H9 (cell line): ENCODE measurements around the gene FBXO48. TPM values are rescaled to one million over a fixed set of nuclear protein-coding genes. Genes with fewer than 3 reads are reported as not detected.

ENCODE experiments used
- DNase-seq: peaks from one replicate; pipeline ENCODE4 v3.0.0-alpha.2; 2017
- H2AFZ ChIP-seq: one replicate; pipeline ENCODE4 v1.6.1; 2013; ENCODE audit warnings: mild to moderate bottlenecking, low read length, control low read depth, moderate library complexity
- H2AK5ac ChIP-seq: 2 replicates; pipeline ENCODE4 v1.6.1; 2013; ENCODE audit warnings: low read length, control low read depth, mixed read lengths; ENCODE audit not compliant: insufficient read length
- H2BK120ac ChIP-seq: one replicate; pipeline ENCODE4 v1.6.1; 2013; ENCODE audit warnings: low read depth, mild to moderate bottlenecking, low read length, control low read depth, inconsistent platforms; ENCODE audit not compliant: poor library complexity, severe bottlenecking
- H2BK12ac ChIP-seq: 2 replicates; pipeline ENCODE4 v1.6.1; 2013; ENCODE audit warnings: low read length, control low read depth, mixed read lengths, low read depth; ENCODE audit not compliant: insufficient read length
- H2BK15ac ChIP-seq: 2 replicates; pipeline ENCODE4 v1.6.1; 2013; ENCODE audit warnings: low read depth, low read length, control low read depth
- H2BK20ac ChIP-seq: one replicate; pipeline ENCODE4 v1.6.1; 2013; ENCODE audit warnings: low read depth, mild to moderate bottlenecking, low read length, control low read depth, inconsistent platforms; ENCODE audit not compliant: poor library complexity, severe bottlenecking
- H2BK5ac ChIP-seq: 2 replicates; pipeline ENCODE4 v1.6.1; 2013; ENCODE audit warnings: low read length, control low read depth, mixed read lengths; ENCODE audit not compliant: insufficient read length
- H3K14ac ChIP-seq: 2 replicates; pipeline ENCODE4 v1.6.1; 2013; ENCODE audit warnings: low read length, control low read depth; ENCODE audit not compliant: insufficient read depth
- H3K18ac ChIP-seq: 2 replicates; pipeline ENCODE4 v1.6.1; 2013; ENCODE audit warnings: low read depth, mild to moderate bottlenecking, mixed read lengths, low read length, control low read depth; ENCODE audit not compliant: insufficient read length
- H3K23ac ChIP-seq: 2 replicates; pipeline ENCODE4 v1.6.1; 2013; ENCODE audit warnings: low read length, control low read depth, mixed read lengths, low read depth; ENCODE audit not compliant: insufficient read length
- H3K23me2 ChIP-seq: 2 replicates; pipeline ENCODE4 v1.6.1; 2013; ENCODE audit warnings: low read depth, mild to moderate bottlenecking, mixed read lengths, low read length, control low read depth; ENCODE audit not compliant: insufficient read length, poor library complexity, severe bottlenecking
- H3K27ac ChIP-seq: 2 replicates; pipeline ENCODE4 v1.5.1; 2013; ENCODE audit warnings: low read length, control low read depth, mixed read lengths, low read depth; ENCODE audit not compliant: insufficient read length
- H3K27me3 ChIP-seq: 2 replicates; pipeline ENCODE4 v1.6.1; 2013; ENCODE audit warnings: low read length, control low read depth, inconsistent platforms; ENCODE audit not compliant: insufficient read depth
- H3K4ac ChIP-seq: 2 replicates; pipeline ENCODE4 v1.6.1; 2013; ENCODE audit warnings: low read depth, mild to moderate bottlenecking, control low read depth, inconsistent platforms, low read length, moderate library complexity
- H3K4me1 ChIP-seq: 2 replicates; pipeline ENCODE4 v1.6.1; 2013; ENCODE audit warnings: low read length, control low read depth, inconsistent platforms; ENCODE audit not compliant: insufficient read depth
- H3K4me2 ChIP-seq: 2 replicates; pipeline ENCODE4 v1.6.1; 2013; ENCODE audit warnings: low read length, control low read depth, mixed read lengths; ENCODE audit not compliant: insufficient read length, insufficient read depth
- H3K56ac ChIP-seq: 2 replicates; pipeline ENCODE4 v1.6.1; 2013; ENCODE audit warnings: low read depth, mild to moderate bottlenecking, mixed read lengths, low read length, control low read depth; ENCODE audit not compliant: insufficient read length
- H3K79me1 ChIP-seq: 2 replicates; pipeline ENCODE4 v1.6.1; 2013; ENCODE audit warnings: low read depth, mild to moderate bottlenecking, moderate library complexity, low read length, control low read depth, inconsistent platforms; ENCODE audit not compliant: insufficient read depth, poor library complexity, severe bottlenecking
- H3K79me2 ChIP-seq: 2 replicates; pipeline ENCODE4 v1.6.1; 2013; ENCODE audit warnings: low read length, control low read depth, inconsistent platforms; ENCODE audit not compliant: insufficient read depth
- H3K9ac ChIP-seq: 2 replicates; pipeline ENCODE4 v1.6.1; 2013; ENCODE audit warnings: low read length, control low read depth, mixed read lengths; ENCODE audit not compliant: insufficient read length; ENCODE audit errors: extremely low read depth
- H3K9me3 ChIP-seq: one replicate; pipeline ENCODE4 v1.6.1; 2013; ENCODE audit warnings: low read depth, low read length, inconsistent platforms; ENCODE audit not compliant: control insufficient read depth
- H3T11ph ChIP-seq: one replicate; pipeline ENCODE4 v1.6.1; 2013; ENCODE audit warnings: mild to moderate bottlenecking, low read length, control low read depth, inconsistent platforms
- H4K20me1 ChIP-seq: one replicate; pipeline ENCODE4 v1.6.1; 2013; ENCODE audit not compliant: control insufficient read depth, insufficient read length, insufficient read depth
- H4K5ac ChIP-seq: 2 replicates; pipeline ENCODE4 v1.6.1; 2013; ENCODE audit warnings: low read depth, mild to moderate bottlenecking, mixed read lengths, low read length, control low read depth; ENCODE audit not compliant: insufficient read length
- H4K8ac ChIP-seq: replicated peaks from 2 replicates; pipeline ENCODE4 v1.6.1; 2013; ENCODE audit warnings: low read length, control low read depth, mixed read lengths, low read depth; ENCODE audit not compliant: insufficient read length
- H4K91ac ChIP-seq: 2 replicates; pipeline ENCODE4 v1.6.1; 2013; ENCODE audit warnings: low read depth, mild to moderate bottlenecking, moderate library complexity, mixed read lengths, low read length, control low read depth; ENCODE audit not compliant: insufficient read length
- H3K27ac Mint-ChIP-seq, 3 experiments: 2 replicates in 2 of 3; 3 replicates in 1 of 3; pipeline ENCODE4 v1.8.0; 2020 to 2021; ENCODE audit warnings: mixed read lengths in 3 of 3, mild to moderate bottlenecking in 1 of 3, moderate library complexity in 1 of 3
- H3K27me3 Mint-ChIP-seq: 2 replicates; pipeline ENCODE4 v1.8.0; 2021; ENCODE audit warnings: low read depth, mild to moderate bottlenecking, moderate library complexity, mixed read lengths
- H3K36me3 Mint-ChIP-seq, 3 experiments: 2 replicates in 2 of 3; 3 replicates in 1 of 3; pipeline ENCODE4 v1.8.0; 2020 to 2021; ENCODE audit warnings: low read depth in 3 of 3, mixed read lengths in 3 of 3; ENCODE audit not compliant: insufficient read depth in 1 of 3
- H3K4me1 Mint-ChIP-seq, 2 experiments: 2 replicates each; pipeline ENCODE4 v1.8.0; 2020; ENCODE audit warnings: mixed read lengths in 2 of 2
- H3K4me3 Mint-ChIP-seq, 2 experiments: 2 replicates in 1 of 2; 3 replicates in 1 of 2; pipeline ENCODE4 v1.8.0; 2020 to 2021; ENCODE audit warnings: mild to moderate bottlenecking in 2 of 2, mixed read lengths in 2 of 2, moderate library complexity in 1 of 2
- H3K9me3 Mint-ChIP-seq, 2 experiments: 2 replicates in 1 of 2; 3 replicates in 1 of 2; pipeline ENCODE4 v1.8.0; 2020; ENCODE audit warnings: mild to moderate bottlenecking in 2 of 2, mixed read lengths in 2 of 2, moderate library complexity in 1 of 2
- WGBS: extraction: QIAGEN DNeasy Blood & Tissue Kit; methylation state at CpG from one replicate; pipeline ENCODE4 v1.1.7; 2013; ENCODE audit warnings: missing lambda C conversion rate, low lambda C conversion rate, mixed read lengths; ENCODE audit not compliant: insufficient read length; ENCODE audit errors: extremely low coverage; 5-methylcytosine and 5-hydroxymethylcytosine counted together
- total RNA-seq: library from RNA; stranded (reverse); gene quantifications from 2 replicates; pipeline ENCODE4 v1.2.1, GENCODE V29; 2021
- TF ChIP-seq, protein P1 (sequence below): fragments of 200-600 bp; sonication (generic); conservative IDR thresholded peaks from 3 replicates; pipeline ENCODE4 v1.8.0; 2021; ENCODE audit warnings: antibody characterized with exemption, mild to moderate bottlenecking

Gene FBXO48
- total RNA-seq, 1 experiment from 2014 or later: 1.4 TPM

DNA sequence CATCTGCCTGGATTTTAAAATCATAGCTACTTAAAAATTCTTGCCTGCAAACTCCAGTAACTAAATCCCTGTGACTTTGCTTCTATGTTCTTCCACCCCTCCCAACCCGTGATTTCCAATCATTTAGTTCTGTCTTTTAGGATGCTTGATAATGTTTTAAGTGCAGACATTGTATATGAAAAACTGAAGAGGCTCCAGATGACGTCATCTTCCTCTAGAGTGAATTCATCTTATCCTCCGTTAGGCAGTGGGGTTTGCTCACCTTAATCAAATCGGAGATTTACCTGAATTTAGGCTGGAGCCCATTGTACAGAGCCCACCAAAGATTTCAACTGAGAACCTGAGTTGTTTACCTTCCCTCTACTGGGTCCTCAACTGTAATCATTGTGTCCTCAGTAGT, 10.9 kb downstream of the FBXO48 start:
- no peak overlapping the region for H2BK20ac ChIP-seq
- H2BK120ac ChIP-seq: no peak overlapping the region
- no peak overlapping the region for H2BK15ac ChIP-seq
- no peak overlapping the region for H2BK12ac ChIP-seq
- Mint-ChIP-seq H3K4me3 (no peak overlapping the region), H3K4me1 (no peaks in the 10 kb centered on the region), H3K9me3 (no peaks in the 10 kb centered on the region), H3K27ac (no peak overlapping the region), H3K36me3 (no peaks in the 10 kb centered on the region), H3K27me3 (no peaks in the 10 kb centered on the region)
- TF ChIP-seq, protein P1, sequence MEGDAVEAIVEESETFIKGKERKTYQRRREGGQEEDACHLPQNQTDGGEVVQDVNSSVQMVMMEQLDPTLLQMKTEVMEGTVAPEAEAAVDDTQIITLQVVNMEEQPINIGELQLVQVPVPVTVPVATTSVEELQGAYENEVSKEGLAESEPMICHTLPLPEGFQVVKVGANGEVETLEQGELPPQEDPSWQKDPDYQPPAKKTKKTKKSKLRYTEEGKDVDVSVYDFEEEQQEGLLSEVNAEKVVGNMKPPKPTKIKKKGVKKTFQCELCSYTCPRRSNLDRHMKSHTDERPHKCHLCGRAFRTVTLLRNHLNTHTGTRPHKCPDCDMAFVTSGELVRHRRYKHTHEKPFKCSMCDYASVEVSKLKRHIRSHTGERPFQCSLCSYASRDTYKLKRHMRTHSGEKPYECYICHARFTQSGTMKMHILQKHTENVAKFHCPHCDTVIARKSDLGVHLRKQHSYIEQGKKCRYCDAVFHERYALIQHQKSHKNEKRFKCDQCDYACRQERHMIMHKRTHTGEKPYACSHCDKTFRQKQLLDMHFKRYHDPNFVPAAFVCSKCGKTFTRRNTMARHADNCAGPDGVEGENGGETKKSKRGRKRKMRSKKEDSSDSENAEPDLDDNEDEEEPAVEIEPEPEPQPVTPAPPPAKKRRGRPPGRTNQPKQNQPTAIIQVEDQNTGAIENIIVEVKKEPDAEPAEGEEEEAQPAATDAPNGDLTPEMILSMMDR: no peak
- no peaks in the 10 kb centered on the region for H3K79me2 ChIP-seq
- H3K27me3 ChIP-seq: no peaks in the 10 kb centered on the region
- H3K27ac ChIP-seq: no peak overlapping the region
- H2BK5ac ChIP-seq: no peak overlapping the region
- no peak overlapping the region for H3K4ac ChIP-seq
- no peaks in the 10 kb centered on the region for H3K4me1 ChIP-seq
- H3K18ac ChIP-seq: no peak overlapping the region
- WGBS: no CpG with 5 or more reads among the region's 4 CpGs
- no peaks in the 10 kb centered on the region for H3K9me3 ChIP-seq
- no peaks in the 10 kb centered on the region for H4K20me1 ChIP-seq
- no peak overlapping the region for H3K14ac ChIP-seq
- DNase-seq: no peak
- no peak overlapping the region for H3T11ph ChIP-seq
- no peak overlapping the region for H3K56ac ChIP-seq
- H2AFZ ChIP-seq: no peak overlapping the region
- no peak overlapping the region for H4K5ac ChIP-seq
- no peak overlapping the region for H3K4me2 ChIP-seq
- no peaks in the 10 kb centered on the region for H3K23me2 ChIP-seq
- H3K79me1 ChIP-seq: no peaks in the 10 kb centered on the region
- no peak overlapping the region for H3K9ac ChIP-seq
- no peak overlapping the region for H3K23ac ChIP-seq
- H2AK5ac ChIP-seq: no peak overlapping the region
- H4K91ac ChIP-seq: no peak overlapping the region
- H4K8ac ChIP-seq: no peak overlapping the region
